ENCODE measurements around the gene MBD5. TPM values are rescaled to one million over a fixed set of nuclear protein-coding genes. Genes with fewer than 3 reads are reported as not detected.

MBD5 gene
- total and polyA plus RNA-seq, 11 donors = 6.8 to 44.4 (median 24.9) TPM

GRCh38 chr2:148508878-148509287 lies 488.0 kb downstream of the MBD5 start:
- intact Hi-C loops (cut with DNase I) = loop anchor here (1.0 to 10.0 kb wide), 9 partner anchors 514 to 572 kb away; no protein-coding TSS in a partner anchor
- no peak for ATAC-seq
- peak overlapping the region in 9 of 12 donors; percentile 18 to 49 (median 38) for H3K4me3 ChIP-seq
- no peaks in the 10 kb centered on the region for H3K27me3 ChIP-seq
- 74 to 80% (median 75%) methylated on average over 3 of the region's 3 CpGs for WGBS, 4 donors
- H3K4me1 ChIP-seq = peaks cover 0 to 17% (median 7%) of the 10 kb centered on the region in 12 donors
- TF ChIP-seq POLR2A (IDR thresholded peaks at IDR 0.05) = no peak
- TF ChIP-seq CTCF (IDR thresholded peaks at IDR 0.05) = no peak
- DNase-seq = no peak
- H3K9me3 ChIP-seq = no peaks in the 10 kb centered on the region
- H3K36me3 ChIP-seq = peaks cover 0 to 15% (median 0%) of the 10 kb centered on the region in 9 donors
- peak overlapping the region in 6 of 12 donors; percentile 6 to 57 (median 33) for H3K27ac ChIP-seq

- intact Hi-C loops (cut with DNase I) = loop anchor here (1.0 to 10.0 kb wide), 9 partner anchors 515 to 573 kb away; no protein-coding TSS in a partner anchor
- H3K27ac ChIP-seq = peak overlapping the region in 7 of 12 donors; percentile 6 to 57 (median 28)
- TF ChIP-seq POLR2A (IDR thresholded peaks at IDR 0.05) (no peak), CTCF (IDR thresholded peaks at IDR 0.05) (peak; percentile 82 to 96 (median 88))
- ATAC-seq = peak; percentile 94 to 100 (median 98)
- peaks cover 0 to 17% (median 7%) of the 10 kb centered on the region in 12 donors for H3K4me1 ChIP-seq
- H3K27me3 ChIP-seq = no peaks in the 10 kb centered on the region
- H3K9me3 ChIP-seq = no peaks in the 10 kb centered on the region
- DNase-seq = peak; percentile 81 to 89 (median 85)
- peak overlapping the region in 9 of 12 donors; percentile 18 to 49 (median 38) for H3K4me3 ChIP-seq
- H3K36me3 ChIP-seq = peaks cover 0 to 15% (median 0%) of the 10 kb centered on the region in 9 donors
- WGBS, 4 donors = 3 to 5% (median 5%) methylated on average over 14 of the region's 14 CpGs
These were observed 488.5 kb downstream of the MBD5 start for GRCh38 chr2:148509288-148509902.

DNA sequence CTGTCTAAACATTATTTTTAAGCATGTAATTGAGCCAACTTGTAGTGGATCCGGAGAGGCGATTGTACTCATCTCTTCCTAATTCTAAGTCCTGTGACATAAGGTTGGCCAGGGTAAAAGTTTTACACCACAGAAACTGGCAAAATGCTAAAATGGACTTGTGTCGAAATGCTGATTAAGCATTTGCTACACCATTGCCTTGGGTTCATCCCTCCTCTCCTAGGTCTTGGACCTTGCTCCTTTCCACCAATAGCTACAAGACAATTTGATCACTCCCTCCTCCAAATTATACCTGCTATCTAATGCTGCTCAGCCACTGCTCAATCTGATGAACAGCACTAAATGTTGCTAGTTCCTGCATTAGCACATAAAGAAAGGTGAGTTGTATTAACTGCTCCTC lies 491.0 kb downstream of the MBD5 start:
- H3K9me3 ChIP-seq = no peaks in the 10 kb centered on the region
- H3K4me1 ChIP-seq = peaks cover 0 to 17% (median 7%) of the 10 kb centered on the region in 12 donors
- DNase-seq (no peak), ATAC-seq (no peak)
- intact Hi-C loops (cut with DNase I) = loop anchor here in 2 of 10 donors (5.0 kb wide), 2 partner anchors 520 to 575 kb away; no protein-coding TSS in a partner anchor
- 93 to 97% (median 96%) methylated on average over 3 of the region's 3 CpGs for WGBS, 4 donors
- H3K27me3 ChIP-seq = no peaks in the 10 kb centered on the region
- H3K27ac ChIP-seq = no peak overlapping the region
- H3K4me3 ChIP-seq = no peak overlapping the region
- peaks cover 0 to 15% (median 0%) of the 10 kb centered on the region in 9 donors for H3K36me3 ChIP-seq
- TF ChIP-seq POLR2A (IDR thresholded peaks at IDR 0.05) = no peak
- no peak for TF ChIP-seq CTCF (IDR thresholded peaks at IDR 0.05)

DNA sequence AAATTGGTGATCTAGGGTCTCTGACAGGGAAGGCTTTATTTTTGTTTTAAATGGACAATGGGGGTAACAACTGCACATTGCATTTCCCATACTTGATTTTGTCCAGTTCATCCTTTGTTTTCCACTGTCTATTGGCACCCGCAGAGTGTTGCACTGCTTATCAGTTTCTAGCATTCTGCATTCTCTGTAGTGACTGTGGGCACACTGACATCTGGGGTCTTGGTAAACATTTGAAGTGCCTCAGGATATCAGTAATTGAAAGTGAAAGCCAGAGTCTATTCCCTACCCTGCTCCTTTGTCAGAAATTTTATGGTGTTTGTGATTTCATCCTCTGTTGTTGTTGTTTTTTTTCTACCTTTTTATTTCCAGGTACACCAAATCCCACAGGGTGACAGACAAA lies 491.6 kb downstream of the MBD5 start:
- no peaks in the 10 kb centered on the region for H3K27me3 ChIP-seq

More for the DNA sequence above, 491.6 kb downstream of the MBD5 start:
- TF ChIP-seq POLR2A (IDR thresholded peaks at IDR 0.05) (no peak), CTCF (IDR thresholded peaks at IDR 0.05) (no peak)
- 88 to 97% (median 90%) methylated on average over 1 of the region's 1 CpG for WGBS, 4 donors
- intact Hi-C loops (cut with DNase I) = loop anchor here in 2 of 10 donors (5.0 kb wide), 2 partner anchors 520 to 575 kb away; no protein-coding TSS in a partner anchor
- Histone ChIP-seq H3K4me1 (peaks cover 0 to 17% (median 7%) of the 10 kb centered on the region in 12 donors), H3K9me3 (no peaks in the 10 kb centered on the region), H3K4me3 (no peak overlapping the region), H3K36me3 (peaks cover 0 to 15% (median 0%) of the 10 kb centered on the region in 9 donors), H3K27ac (no peak overlapping the region)
- ATAC-seq (no peak), DNase-seq (no peak)
